Ishikawa (cell line): ENCODE measurements around the gene NT5E.

Source experiments
- CEBPB ChIP-seq: IDR thresholded peaks from 2 replicates; pipeline ENCODE4 v1.6.1; 2012
- CREB1 ChIP-seq: IDR thresholded peaks from 2 replicates; pipeline ENCODE4 v1.6.1; 2012; ENCODE audit warnings: low read depth
- EGR1 ChIP-seq: IDR thresholded peaks from 2 replicates; pipeline ENCODE4 v1.6.1; 2012
- EP300 ChIP-seq: IDR thresholded peaks from 2 replicates; pipeline ENCODE4 v1.6.1; 2012; ENCODE audit warnings: borderline replicate concordance
- FOXM1 ChIP-seq: IDR thresholded peaks from 2 replicates; pipeline ENCODE4 v1.6.1; 2012; ENCODE audit warnings: low read depth, borderline replicate concordance
- NFIC ChIP-seq: IDR thresholded peaks from 2 replicates; pipeline ENCODE4 v1.6.1; 2012
- RAD21 ChIP-seq: IDR thresholded peaks from 2 replicates; pipeline ENCODE4 v1.6.1; 2012; ENCODE audit warnings: low read depth
- REST ChIP-seq: IDR thresholded peaks from 2 replicates; pipeline ENCODE4 v1.6.1; 2012; ENCODE audit warnings: low read depth, mild to moderate bottlenecking
- TAF1 ChIP-seq: IDR thresholded peaks from 2 replicates; pipeline ENCODE4 v1.6.1; 2012; ENCODE audit warnings: low read depth, mild to moderate bottlenecking
- TCF12 ChIP-seq: IDR thresholded peaks from 2 replicates; pipeline ENCODE4 v1.6.1; 2012; ENCODE audit warnings: low read depth
- TEAD4 ChIP-seq: IDR thresholded peaks from 2 replicates; pipeline ENCODE4 v1.6.1; 2012
- USF1 ChIP-seq: IDR thresholded peaks from 2 replicates; pipeline ENCODE4 v1.6.1; 2012
- YY1 ChIP-seq: IDR thresholded peaks from 2 replicates; pipeline ENCODE4 v1.6.1; 2012; ENCODE audit warnings: low read depth
- ZBTB7A ChIP-seq: IDR thresholded peaks from 2 replicates; pipeline ENCODE4 v1.6.1; 2012; ENCODE audit warnings: low read depth
- TF ChIP-seq, protein P1 (sequence below): IDR thresholded peaks from 2 replicates; pipeline ENCODE4 v1.6.1; 2012

Gene NT5E

GRCh38 chr6:85416049-85416448, 33.8 kb upstream of the NT5E start:
- TF ChIP-seq NFIC, result no peak
- TF ChIP-seq CEBPB, result no peak
- no peak for TF ChIP-seq CREB1
- TF ChIP-seq, protein P1, sequence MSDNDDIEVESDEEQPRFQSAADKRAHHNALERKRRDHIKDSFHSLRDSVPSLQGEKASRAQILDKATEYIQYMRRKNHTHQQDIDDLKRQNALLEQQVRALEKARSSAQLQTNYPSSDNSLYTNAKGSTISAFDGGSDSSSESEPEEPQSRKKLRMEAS, result no peak
- no peak for TF ChIP-seq ZBTB7A
- TF ChIP-seq EP300, result no peak
- no peak for TF ChIP-seq TCF12
- no peak for TF ChIP-seq YY1
- no peak for TF ChIP-seq FOXM1
- no peak for TF ChIP-seq REST
- TF ChIP-seq EGR1, result no peak
- no peak for TF ChIP-seq TAF1
- no peak for TF ChIP-seq TEAD4
- TF ChIP-seq RAD21, result no peak
- TF ChIP-seq USF1, result no peak

DNA sequence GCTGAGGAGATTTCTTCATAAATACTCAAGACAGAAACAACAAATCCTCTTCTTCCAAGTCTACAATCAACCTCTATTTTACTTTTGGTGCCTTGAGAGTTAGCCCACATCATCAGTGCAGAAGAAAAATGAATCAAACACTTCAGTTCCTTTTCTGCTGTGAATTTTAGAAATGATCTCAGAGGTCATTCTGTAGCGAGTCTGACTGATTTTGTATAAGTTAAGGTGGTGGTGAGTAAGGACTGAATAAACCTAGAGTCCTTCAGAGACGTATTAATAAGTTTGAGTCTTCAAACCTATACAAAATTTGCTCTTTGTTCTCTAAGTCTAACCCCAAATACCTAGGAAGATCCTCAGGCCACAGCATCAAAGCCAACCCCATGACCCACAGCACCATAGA, 33.1 kb upstream of the NT5E start:
- TF ChIP-seq USF1 (no peak), EGR1 (no peak), TAF1 (no peak), CEBPB (no peak), ZBTB7A (no peak), EP300 (no peak), NFIC (no peak), RAD21 (no peak), REST (no peak), CREB1 (no peak), YY1 (no peak), FOXM1 (no peak), TEAD4 (no peak)
- TF ChIP-seq, protein P1, result no peak

GRCh38 chr6:85417336-85417735, 32.5 kb upstream of the NT5E start:
- no peak for TF ChIP-seq NFIC
- no peak for TF ChIP-seq TCF12
- no peak for TF ChIP-seq FOXM1
- TF ChIP-seq TEAD4, result no peak
- no peak for TF ChIP-seq CREB1
- no peak for TF ChIP-seq USF1
- TF ChIP-seq REST, result no peak

GRCh38 chr6:85418059-85418458, 31.8 kb upstream of the NT5E start:
- TF ChIP-seq EGR1 (no peak), EP300 (no peak), TCF12 (no peak), TAF1 (no peak), RAD21 (no peak), YY1 (no peak), ZBTB7A (no peak), USF1 (no peak), REST (no peak), TEAD4 (no peak), CREB1 (no peak), CEBPB (no peak), FOXM1 (no peak), NFIC (no peak)
- TF ChIP-seq, protein P1, result no peak
